Lower lobe of right lung (tissue), 2 donors: ENCODE data around the gene KRT7. TPM values are rescaled to one million over a fixed set of nuclear protein-coding genes. Genes with fewer than 3 reads are reported as not detected.
A peak's percentile ranks its signal among the peaks of the same experiment; 100 is the strongest.

ENCODE experiments used
- ATAC-seq, 2 donors: fragments of 200-7000 bp; cut with Tn5 transposase; one replicate each; pipeline ENCODE4 v1.9.1; 2020 to 2022; ENCODE audit warnings: mild to moderate bottlenecking in 2 of 2, moderate library complexity in 2 of 2
- DNase-seq: peaks from one replicate; pipeline ENCODE4 v3.0.0-alpha.2; 2020
- H3K27ac ChIP-seq: fragments of 200-600 bp; one replicate; pipeline ENCODE4 v1.8.0; 2022
- H3K27me3 ChIP-seq: fragments of 200-600 bp; one replicate; pipeline ENCODE4 v1.8.0; 2022; ENCODE audit warnings: low read depth
- H3K36me3 ChIP-seq: fragments of 200-600 bp; one replicate; pipeline ENCODE4 v1.8.0; 2022; ENCODE audit warnings: mild to moderate bottlenecking
- H3K4me1 ChIP-seq: fragments of 200-600 bp; one replicate; pipeline ENCODE4 v1.8.0; 2022
- H3K4me3 ChIP-seq: fragments of 200-600 bp; one replicate; pipeline ENCODE4 v1.8.0; 2022; ENCODE audit warnings: mild to moderate bottlenecking
- H3K9me3 ChIP-seq: fragments of 200-600 bp; one replicate; pipeline ENCODE4 v1.8.0; 2022
- intact Hi-C: fragments of 100-400 bp; cut with DNase I; formaldehyde crosslinking; loops from one replicate; pipeline ENCODE4 v1.11.0; 2022
- total RNA-seq: library from RNA; stranded (reverse); fragmentation: NEBNext Ultra II Directional; extraction: Animal tissue kit (Norgen Biotek cat#: 25700); gene quantifications from one replicate; pipeline ENCODE4 v1.2.1, GENCODE V29; 2021
- TF ChIP-seq, protein P1 (sequence below): fragments of 200-600 bp; IDR thresholded peaks from one replicate; pipeline ENCODE4 v1.8.0; 2022; ENCODE audit warnings: antibody characterized with exemption, mild to moderate bottlenecking
- donor health status: DM: no; HTN: yes; CAD: no; lungs with severe emphysema.

Gene KRT7
- total RNA-seq, 1 donor from 2014 or later = 257 TPM

DNA sequence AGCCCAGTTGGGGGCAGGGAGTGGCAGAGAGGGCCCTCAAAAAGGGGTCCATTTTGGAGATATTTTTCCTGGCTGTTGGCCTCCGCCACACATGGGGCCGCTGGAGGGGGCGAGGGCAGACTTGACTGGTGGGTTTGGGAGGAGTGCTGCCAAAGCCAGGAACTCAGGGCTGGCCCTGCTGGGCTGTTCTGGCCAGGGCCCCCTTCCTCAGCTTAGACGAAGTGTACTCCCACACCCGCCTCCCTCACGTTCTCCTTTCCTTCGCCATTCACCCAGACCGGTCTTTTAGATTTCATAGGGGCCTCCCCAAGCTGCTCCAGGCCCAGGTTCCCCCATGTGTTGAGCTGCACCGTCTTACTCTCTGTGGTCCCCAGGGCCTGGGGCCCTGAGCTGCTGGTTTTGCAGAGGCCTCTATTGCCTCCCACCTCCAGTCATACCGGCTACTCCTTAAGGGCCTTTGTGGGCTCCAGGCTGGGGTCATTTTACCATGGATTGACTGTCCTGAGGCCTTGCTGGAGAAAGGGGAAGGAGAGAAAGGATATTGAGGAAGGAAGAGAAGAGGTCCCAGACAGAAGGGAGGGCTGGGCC lies 1.3 kb downstream of the KRT7 start:
- H3K36me3 ChIP-seq = no peaks in the 10 kb centered on the region
- H3K4me1 ChIP-seq = peaks cover 27% of the 10 kb centered on the region
- intact Hi-C loops = no loop called here
- TF ChIP-seq, protein P1, sequence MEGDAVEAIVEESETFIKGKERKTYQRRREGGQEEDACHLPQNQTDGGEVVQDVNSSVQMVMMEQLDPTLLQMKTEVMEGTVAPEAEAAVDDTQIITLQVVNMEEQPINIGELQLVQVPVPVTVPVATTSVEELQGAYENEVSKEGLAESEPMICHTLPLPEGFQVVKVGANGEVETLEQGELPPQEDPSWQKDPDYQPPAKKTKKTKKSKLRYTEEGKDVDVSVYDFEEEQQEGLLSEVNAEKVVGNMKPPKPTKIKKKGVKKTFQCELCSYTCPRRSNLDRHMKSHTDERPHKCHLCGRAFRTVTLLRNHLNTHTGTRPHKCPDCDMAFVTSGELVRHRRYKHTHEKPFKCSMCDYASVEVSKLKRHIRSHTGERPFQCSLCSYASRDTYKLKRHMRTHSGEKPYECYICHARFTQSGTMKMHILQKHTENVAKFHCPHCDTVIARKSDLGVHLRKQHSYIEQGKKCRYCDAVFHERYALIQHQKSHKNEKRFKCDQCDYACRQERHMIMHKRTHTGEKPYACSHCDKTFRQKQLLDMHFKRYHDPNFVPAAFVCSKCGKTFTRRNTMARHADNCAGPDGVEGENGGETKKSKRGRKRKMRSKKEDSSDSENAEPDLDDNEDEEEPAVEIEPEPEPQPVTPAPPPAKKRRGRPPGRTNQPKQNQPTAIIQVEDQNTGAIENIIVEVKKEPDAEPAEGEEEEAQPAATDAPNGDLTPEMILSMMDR = no peak
- H3K27ac ChIP-seq = peak overlapping the region; percentile 85
- H3K9me3 ChIP-seq = no peaks in the 10 kb centered on the region
- DNase-seq (no peak), ATAC-seq (no peak)
- peaks cover 20% of the 10 kb centered on the region for H3K27me3 ChIP-seq
- peak overlapping the region; percentile 51 for H3K4me3 ChIP-seq

DNA sequence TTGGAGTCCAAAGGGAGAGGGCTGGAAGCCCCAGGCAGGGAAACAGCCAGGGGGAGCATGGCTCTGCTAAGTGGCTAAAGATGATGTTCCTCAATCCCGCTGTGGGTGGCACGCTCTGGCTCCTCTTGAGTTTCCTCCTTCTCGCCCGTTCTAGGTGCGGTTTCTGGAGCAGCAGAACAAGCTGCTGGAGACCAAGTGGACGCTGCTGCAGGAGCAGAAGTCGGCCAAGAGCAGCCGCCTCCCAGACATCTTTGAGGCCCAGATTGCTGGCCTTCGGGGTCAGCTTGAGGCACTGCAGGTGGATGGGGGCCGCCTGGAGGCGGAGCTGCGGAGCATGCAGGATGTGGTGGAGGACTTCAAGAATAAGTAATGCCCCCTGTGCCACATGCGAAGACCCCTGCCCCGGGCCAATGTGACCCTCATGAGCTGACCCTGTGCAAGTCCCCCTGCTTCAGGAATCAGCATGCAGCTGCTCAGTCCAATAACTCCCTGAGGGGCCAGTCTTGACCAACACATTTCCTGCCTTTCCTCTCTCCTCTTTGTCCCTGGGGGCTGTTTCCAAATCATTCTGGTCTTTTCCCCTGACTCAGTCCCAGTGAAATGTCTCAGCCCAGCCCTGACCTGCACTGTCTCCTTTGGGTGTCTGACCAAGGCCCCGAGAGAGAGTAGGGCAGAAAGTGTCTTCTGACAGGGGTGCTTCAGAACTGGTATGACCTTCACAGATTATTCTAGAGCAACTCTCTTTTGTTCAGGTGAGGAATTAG lies 2.1 kb downstream of the KRT7 start:
- H3K27ac ChIP-seq = peak overlapping the region; percentile 85
- no peaks in the 10 kb centered on the region for H3K9me3 ChIP-seq
- peaks cover 20% of the 10 kb centered on the region for H3K27me3 ChIP-seq
- peaks cover 31% of the 10 kb centered on the region for H3K4me1 ChIP-seq
- TF ChIP-seq, protein P1 = no peak
- no peak for DNase-seq
- no peak for ATAC-seq
- H3K36me3 ChIP-seq = no peaks in the 10 kb centered on the region
- peak overlapping the region; percentile 51 for H3K4me3 ChIP-seq
- intact Hi-C loops = no loop called here

DNA sequence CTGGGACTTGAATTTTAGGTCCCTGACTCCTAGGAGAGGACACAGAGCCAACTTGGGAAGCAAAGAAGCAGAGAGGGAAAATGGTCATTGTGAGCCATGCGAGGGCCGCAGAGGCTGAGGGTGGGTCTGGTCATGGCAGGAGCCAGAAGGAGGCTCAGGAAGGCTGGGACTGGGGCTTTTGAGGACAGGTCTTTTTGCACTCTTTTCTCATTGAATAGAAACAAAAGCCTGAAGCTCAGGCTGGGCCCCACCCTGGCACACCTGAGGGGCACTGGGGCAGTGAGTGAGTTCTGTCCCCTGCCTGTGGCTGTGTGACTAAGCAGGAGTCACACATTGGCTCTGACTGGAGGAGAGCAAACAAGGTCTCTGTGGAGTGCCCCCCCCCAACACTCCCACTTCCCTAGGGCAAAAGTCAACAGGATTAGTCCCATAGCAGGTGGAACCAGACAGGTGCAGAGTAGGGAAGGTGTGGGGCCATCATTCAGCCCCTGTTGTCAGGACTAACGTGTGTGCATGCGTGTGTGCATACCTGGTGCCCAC lies 2.8 kb downstream of the KRT7 start:
- peak overlapping the region; percentile 85 for H3K27ac ChIP-seq

DNA sequence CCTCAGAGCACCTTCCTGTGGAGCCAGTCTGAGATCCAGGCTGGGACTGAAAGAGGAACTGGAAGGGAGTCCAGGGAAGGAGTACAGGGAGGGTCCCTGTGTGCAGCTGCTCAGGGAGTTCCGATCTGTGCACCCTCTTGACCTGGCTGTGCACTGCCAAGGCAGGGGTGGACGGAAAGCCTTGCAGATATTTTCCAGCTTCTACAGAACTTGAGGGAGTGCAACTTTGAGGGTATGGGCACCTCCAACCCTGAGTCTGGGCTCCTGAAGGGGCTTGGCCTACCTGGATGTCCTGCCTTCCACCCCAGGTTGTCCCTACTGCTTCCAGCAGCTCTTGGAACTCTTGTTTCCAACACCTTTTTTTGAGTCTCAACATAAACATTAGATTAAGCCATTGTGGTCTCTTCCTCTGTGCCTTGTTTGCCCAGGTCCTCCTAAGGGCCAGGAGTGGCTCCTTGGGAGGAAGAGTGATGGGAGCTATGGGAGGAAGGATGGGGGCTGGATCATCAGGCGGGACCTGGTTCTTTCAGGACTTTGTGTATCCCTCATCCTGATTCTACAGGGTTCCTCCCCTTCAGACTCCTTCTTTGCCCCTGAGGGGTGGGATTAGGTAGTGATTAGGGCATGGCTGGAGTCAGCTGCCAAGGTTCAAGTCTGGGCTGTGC lies 3.5 kb downstream of the KRT7 start:
- H3K36me3 ChIP-seq = peaks cover 1% of the 10 kb centered on the region
- ATAC-seq = no peak
- H3K4me1 ChIP-seq = peaks cover 30% of the 10 kb centered on the region
- intact Hi-C loops = no loop called here
- no peak overlapping the region for H3K27ac ChIP-seq
- peaks cover 20% of the 10 kb centered on the region for H3K27me3 ChIP-seq
- TF ChIP-seq, protein P1 = no peak
- H3K4me3 ChIP-seq = no peak overlapping the region
- H3K9me3 ChIP-seq = no peaks in the 10 kb centered on the region
- no peak for DNase-seq

More for the DNA sequence above, 2.8 kb downstream of the KRT7 start:
- H3K9me3 ChIP-seq = no peaks in the 10 kb centered on the region
- H3K27me3 ChIP-seq = peaks cover 20% of the 10 kb centered on the region
- intact Hi-C loops = no loop called here
- H3K4me3 ChIP-seq = no peak overlapping the region
- ATAC-seq = peak; percentile 0 to 12
- peaks cover 31% of the 10 kb centered on the region for H3K4me1 ChIP-seq
- no peaks in the 10 kb centered on the region for H3K36me3 ChIP-seq
- peak; percentile 57 for DNase-seq
- TF ChIP-seq, protein P1 = no peak

DNA sequence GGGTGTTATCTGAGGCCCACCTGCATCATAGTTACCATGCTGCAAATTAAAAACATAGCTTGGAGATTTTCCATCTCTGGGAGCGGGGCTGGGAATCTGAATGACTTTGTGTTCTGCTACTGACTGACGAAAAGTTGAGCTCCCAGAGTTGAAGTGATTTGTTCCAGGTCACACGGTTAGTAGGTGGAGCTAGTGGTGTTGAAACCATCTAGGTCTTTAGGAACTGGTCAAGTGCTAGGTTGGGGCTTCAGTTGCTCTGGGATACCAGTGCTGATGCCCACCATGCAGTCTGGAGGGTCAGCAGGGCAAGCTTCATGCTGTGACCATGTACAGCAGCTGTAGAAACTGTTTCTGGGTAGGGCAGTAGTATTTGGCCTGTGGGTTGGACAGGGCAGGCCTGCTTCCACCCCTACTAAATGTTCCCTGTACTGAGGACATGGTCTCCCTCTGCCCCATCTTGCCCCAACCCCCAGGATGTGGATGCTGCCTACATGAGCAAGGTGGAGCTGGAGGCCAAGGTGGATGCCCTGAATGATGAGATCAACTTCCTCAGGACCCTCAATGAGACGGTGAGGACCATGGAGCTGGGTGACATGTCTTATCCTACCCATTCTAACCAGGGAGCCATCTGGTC lies 5.3 kb downstream of the KRT7 start:
- peaks cover 25% of the 10 kb centered on the region for H3K4me1 ChIP-seq
- DNase-seq (no peak), ATAC-seq (peak; percentile 4 to 10)
- H3K27me3 ChIP-seq = peaks cover 9% of the 10 kb centered on the region
- no peak overlapping the region for H3K4me3 ChIP-seq
- H3K27ac ChIP-seq = no peak overlapping the region
- H3K36me3 ChIP-seq = peaks cover 10% of the 10 kb centered on the region
- TF ChIP-seq, protein P1 = no peak
- H3K9me3 ChIP-seq = no peaks in the 10 kb centered on the region
- intact Hi-C loops = no loop called here
